Testis (tissue), 3 donors: ENCODE measurements around the gene KIF1A. TPM values are rescaled to one million over a fixed set of nuclear protein-coding genes. Genes with fewer than 3 reads are reported as not detected.

Source experiments
- DNase-seq: peaks from one replicate; pipeline ENCODE4 v3.0.0-alpha.2; 2019
- H3K27ac ChIP-seq, 2 donors: fragments of 200-600 bp; sonication (generic); one replicate each; pipeline ENCODE4 v1.5.1; 2019
- H3K27me3 ChIP-seq: fragments of 200-600 bp; sonication (generic); one replicate; pipeline ENCODE4 v1.5.1; 2019
- H3K36me3 ChIP-seq: fragments of 200-600 bp; sonication (generic); one replicate; pipeline ENCODE4 v1.5.1; 2017; ENCODE audit warnings: low read depth; ENCODE audit errors: missing control alignments
- H3K4me1 ChIP-seq: fragments of 200-600 bp; sonication (generic); one replicate; pipeline ENCODE4 v1.5.1; 2019
- H3K4me3 ChIP-seq, 2 donors: fragments of 200-600 bp; sonication (generic); one replicate each; pipeline ENCODE4 v1.5.1; 2017 to 2019
- H3K9me3 ChIP-seq: fragments of 200-600 bp; sonication (generic); one replicate; pipeline ENCODE4 v1.5.1; 2017
- POLR2A ChIP-seq: fragments of 450-650 bp; IDR thresholded peaks from one replicate; pipeline ENCODE4 v1.6.1; 2017; ENCODE audit warnings: antibody characterized with exemption, mild to moderate bottlenecking, moderate library complexity
- WGBS, 2 donors: methylation state at CpG; one replicate each; pipeline ENCODE4 v1.1.5; 2018; 5-methylcytosine and 5-hydroxymethylcytosine counted together
- intact Hi-C: fragments of 100-400 bp; cut with DNase I; formaldehyde crosslinking; loops from one replicate; pipeline ENCODE4 v1.15.1; 2023; ENCODE audit warnings: low total_unique reads
- polyA plus RNA-seq: library from polyadenylated mRNA; stranded (reverse); fragments of 350-450 nt; fragmentation: Illumina TruSeq; extraction: RNeasy Lipid Tissue Mini Kit (QIAGEN cat#74804); gene quantifications from one replicate; pipeline ENCODE4 v1.2.3, GENCODE V29; 2014; ENCODE audit warnings: low read depth, low replicate concordance; ENCODE audit not compliant: insufficient read depth
- total RNA-seq, 2 donors: library from RNA; depleted of rRNA; stranded (reverse); fragments of >200 nt; gene quantifications; one replicate each; pipeline ENCODE4 v1.2.3, GENCODE V29; 2016
- TF ChIP-seq, protein P1 (sequence below), 3 experiments: fragments of 450-650 bp in 2 of 3; fragments of 200-600 bp in 1 of 3; sonication (generic) in 1 of 3; IDR thresholded peaks; one replicate each; pipeline ENCODE4 v1.5.1; 2016 to 2019; ENCODE audit warnings: antibody characterized with exemption in 3 of 3, mild to moderate bottlenecking in 2 of 3, moderate library complexity in 1 of 3

The KIF1A gene
- total and polyA plus RNA-seq, 3 donors from 2014 or later, result 33.5 to 42.1 (median 37.0) TPM

DNA sequence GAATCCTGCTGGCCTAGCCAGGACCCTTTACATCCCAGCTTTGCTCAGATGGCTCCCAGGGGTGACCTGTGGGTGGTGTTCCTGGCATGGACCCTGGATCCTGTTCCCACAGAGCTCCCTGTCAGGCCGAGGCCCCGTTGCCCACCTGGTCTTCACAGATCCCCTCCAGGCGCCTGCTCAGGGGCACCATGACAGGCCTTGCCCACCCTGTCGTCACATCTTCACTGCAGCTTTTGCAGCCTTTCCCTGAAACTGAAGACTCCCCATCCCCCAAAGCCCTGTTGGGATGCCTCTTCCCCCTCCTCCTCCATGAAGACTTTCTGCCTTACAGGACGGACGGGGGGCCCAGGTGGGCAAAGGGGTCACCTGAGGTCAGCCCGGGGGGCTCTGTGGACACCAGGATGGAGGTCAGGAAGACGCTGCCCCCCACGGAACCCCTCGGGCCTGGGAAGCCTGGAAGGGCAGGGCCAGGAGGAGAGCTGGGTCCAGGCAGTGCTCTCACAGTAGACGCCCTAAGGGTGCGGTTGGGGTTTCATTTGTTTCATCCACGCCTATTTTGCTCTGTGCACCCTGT, 13.0 kb upstream of the KIF1A start:
- no peaks in the 10 kb centered on the region for H3K27me3 ChIP-seq
- H3K4me3 ChIP-seq, result peak overlapping the region; percentile 18 to 54
- 60 to 71% methylated on average over 11 to 13 of the region's 13 CpGs for WGBS, 2 donors
- no peaks in the 10 kb centered on the region for H3K9me3 ChIP-seq
- H3K36me3 ChIP-seq, result no peaks in the 10 kb centered on the region
- intact Hi-C loops, result no loop called here
- no peak for DNase-seq
- TF ChIP-seq POLR2A, result no peak
- TF ChIP-seq, protein P1, sequence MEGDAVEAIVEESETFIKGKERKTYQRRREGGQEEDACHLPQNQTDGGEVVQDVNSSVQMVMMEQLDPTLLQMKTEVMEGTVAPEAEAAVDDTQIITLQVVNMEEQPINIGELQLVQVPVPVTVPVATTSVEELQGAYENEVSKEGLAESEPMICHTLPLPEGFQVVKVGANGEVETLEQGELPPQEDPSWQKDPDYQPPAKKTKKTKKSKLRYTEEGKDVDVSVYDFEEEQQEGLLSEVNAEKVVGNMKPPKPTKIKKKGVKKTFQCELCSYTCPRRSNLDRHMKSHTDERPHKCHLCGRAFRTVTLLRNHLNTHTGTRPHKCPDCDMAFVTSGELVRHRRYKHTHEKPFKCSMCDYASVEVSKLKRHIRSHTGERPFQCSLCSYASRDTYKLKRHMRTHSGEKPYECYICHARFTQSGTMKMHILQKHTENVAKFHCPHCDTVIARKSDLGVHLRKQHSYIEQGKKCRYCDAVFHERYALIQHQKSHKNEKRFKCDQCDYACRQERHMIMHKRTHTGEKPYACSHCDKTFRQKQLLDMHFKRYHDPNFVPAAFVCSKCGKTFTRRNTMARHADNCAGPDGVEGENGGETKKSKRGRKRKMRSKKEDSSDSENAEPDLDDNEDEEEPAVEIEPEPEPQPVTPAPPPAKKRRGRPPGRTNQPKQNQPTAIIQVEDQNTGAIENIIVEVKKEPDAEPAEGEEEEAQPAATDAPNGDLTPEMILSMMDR (IDR thresholded peaks at IDR 0.05), result no peak
- H3K27ac ChIP-seq, result no peak overlapping the region
- peaks cover 7% of the 10 kb centered on the region for H3K4me1 ChIP-seq

DNA sequence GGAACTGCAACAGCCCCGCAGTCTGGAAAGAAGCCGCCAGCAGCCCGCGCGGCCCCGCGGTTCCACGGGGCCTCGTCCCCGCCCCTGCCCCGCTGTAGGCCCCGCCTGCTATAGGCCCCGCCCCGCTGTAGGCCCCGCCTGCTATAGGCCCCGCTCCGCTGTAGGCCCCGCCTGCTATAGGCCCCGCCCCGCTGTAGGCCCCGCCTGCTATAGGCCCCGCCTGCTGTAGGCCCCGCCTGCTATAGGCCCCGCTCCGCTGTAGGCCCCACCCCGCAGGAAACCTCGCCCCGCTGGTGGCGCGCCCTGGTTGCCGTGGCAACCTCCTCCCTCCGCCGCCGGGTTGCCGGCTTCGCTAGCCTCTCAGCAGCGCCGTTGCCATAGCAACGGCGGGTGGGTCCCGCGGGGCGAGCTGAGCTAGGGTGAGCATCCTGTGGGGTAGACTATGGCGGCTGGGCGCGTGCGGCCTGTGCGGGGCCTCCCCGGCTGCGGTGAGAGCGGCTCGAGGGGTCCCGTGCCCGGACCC, 12.2 kb upstream of the KIF1A start:
- WGBS, 2 donors, result 5 to 28% methylated on average over 4 to 37 of the region's 54 CpGs
- intact Hi-C loops, result no loop called here
- no peaks in the 10 kb centered on the region for H3K27me3 ChIP-seq
- no peak overlapping the region for H3K27ac ChIP-seq
- H3K4me1 ChIP-seq, result peaks cover 7% of the 10 kb centered on the region
- no peaks in the 10 kb centered on the region for H3K9me3 ChIP-seq
- TF ChIP-seq POLR2A, result no peak
- H3K36me3 ChIP-seq, result no peaks in the 10 kb centered on the region
- peak; percentile 91 for DNase-seq
- peak overlapping the region; percentile 32 to 54 for H3K4me3 ChIP-seq

DNA sequence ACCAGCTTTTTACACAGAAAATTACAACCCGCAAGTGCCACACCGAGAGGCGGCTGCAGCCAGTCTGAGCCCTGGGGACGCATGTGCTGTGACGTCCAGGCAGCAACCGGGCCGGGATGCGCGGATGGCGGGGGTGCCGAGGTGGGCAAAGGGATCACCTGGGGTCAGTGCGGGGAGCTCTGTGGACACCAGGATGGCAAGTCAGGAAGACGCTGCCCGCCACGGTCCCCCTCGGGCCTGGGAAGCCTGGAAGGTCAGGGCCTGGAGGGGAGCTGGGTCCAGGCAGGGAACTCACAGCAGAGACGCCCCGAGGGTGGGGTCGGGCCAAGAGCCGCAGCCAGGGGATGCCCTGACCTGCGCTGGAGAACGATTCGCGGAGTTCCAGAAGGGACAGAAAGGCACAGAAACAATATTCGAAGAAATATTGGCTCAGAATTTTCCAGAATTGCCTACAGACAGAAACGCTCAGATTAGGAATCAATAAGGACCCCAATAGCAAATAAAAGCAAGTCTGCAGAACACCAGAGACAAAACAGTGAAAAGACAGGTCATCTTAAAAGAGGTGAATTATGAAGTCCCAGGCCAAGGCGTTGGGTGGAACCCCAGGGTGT, 11.7 kb upstream of the KIF1A start:
- H3K4me1 ChIP-seq, result peaks cover 4% of the 10 kb centered on the region
- intact Hi-C loops, result no loop called here
- no peaks in the 10 kb centered on the region for H3K36me3 ChIP-seq
- no peak for TF ChIP-seq POLR2A
- TF ChIP-seq, protein P1 (IDR thresholded peaks at IDR 0.05), result no peak
- H3K27me3 ChIP-seq, result no peaks in the 10 kb centered on the region
- peak overlapping the region; percentile 32 to 54 for H3K4me3 ChIP-seq
- H3K9me3 ChIP-seq, result no peaks in the 10 kb centered on the region
- WGBS, 2 donors, result 17 to 19% methylated on average over 25 to 27 of the region's 27 CpGs
- no peak overlapping the region for H3K27ac ChIP-seq
- DNase-seq, result peak; percentile 25

DNA sequence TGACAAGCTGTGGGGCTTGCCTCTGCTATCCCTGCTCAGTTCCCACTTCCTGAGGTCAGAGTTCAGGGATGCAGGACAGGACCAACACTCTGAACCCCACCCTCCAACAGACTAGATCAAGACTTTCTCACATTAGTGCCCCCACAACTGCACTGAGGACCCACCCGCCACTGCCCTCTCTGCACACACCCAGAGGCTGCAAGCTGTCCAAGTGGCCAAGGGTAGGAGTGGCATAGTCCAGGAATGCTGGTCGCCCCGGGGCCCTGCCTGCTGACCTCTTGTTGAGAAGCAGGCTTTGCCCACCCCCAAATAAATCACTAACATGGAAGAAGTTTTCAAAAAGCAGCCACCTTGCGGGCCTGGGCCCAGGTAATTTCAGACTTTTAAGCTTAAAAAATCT, 5.5 kb upstream of the KIF1A start:
- no peaks in the 10 kb centered on the region for H3K36me3 ChIP-seq
- no peak overlapping the region for H3K27ac ChIP-seq
- no peaks in the 10 kb centered on the region for H3K27me3 ChIP-seq
- H3K9me3 ChIP-seq, result no peaks in the 10 kb centered on the region
- intact Hi-C loops, result no loop called here
- no peak overlapping the region for H3K4me3 ChIP-seq
- WGBS, 2 donors, result 92 to 95% methylated on average over 3 to 4 of the region's 4 CpGs
- DNase-seq, result no peak
- peaks cover 3% of the 10 kb centered on the region for H3K4me1 ChIP-seq
- TF ChIP-seq, protein P1 (IDR thresholded peaks at IDR 0.05), result no peak
- TF ChIP-seq POLR2A, result no peak

DNA sequence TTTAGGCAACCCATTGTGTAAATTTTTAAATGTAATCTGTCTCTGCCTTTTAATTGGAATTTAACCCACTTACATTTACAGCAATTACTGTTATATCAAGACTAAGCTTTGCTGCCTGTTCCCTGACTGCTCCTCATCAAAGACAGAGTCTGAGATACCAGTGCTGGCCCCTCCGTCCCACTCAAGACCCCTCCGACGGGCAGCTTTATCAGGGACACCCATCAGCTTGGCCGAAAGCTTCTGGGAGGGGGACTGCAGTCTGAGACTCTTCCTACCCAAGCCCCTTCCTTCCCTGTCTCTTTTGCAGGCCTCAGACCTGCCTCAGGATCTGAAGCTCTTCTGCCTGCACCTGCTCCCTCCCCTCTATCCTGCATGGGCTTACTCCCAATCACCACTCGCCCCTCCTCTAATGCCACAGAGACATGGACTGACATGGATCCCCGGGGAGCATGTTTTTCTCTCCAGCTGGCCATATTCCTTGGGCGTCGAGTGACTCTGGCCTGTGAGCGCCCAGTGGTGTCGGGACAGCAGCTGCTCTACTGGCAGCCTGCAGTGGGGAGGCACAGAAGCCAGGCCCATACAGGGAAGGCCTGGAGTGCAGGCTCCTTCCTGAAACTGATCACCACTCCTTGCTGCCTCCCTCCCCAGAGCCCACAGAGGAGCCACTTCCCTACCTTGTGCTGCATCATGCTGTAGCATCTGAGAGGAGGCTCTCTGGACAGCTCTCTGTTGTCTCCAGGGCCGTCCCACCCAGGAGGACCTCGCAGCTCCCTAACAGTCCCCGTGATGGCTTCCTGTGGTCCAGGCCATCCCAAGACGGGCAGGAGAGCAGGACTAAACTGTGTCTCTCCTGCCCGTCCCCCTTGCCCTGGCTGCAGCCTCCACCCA, 3.7 kb upstream of the KIF1A start:
- TF ChIP-seq, protein P1 (IDR thresholded peaks at IDR 0.05), result no peak
- TF ChIP-seq POLR2A, result no peak
- no peaks in the 10 kb centered on the region for H3K27me3 ChIP-seq
- H3K4me1 ChIP-seq, result peaks cover 11% of the 10 kb centered on the region
- WGBS, 2 donors, result 93 to 94% methylated on average over 11 to 15 of the region's 15 CpGs
- no peak overlapping the region for H3K27ac ChIP-seq
- H3K4me3 ChIP-seq, result no peak overlapping the region
- intact Hi-C loops, result no loop called here
- no peaks in the 10 kb centered on the region for H3K9me3 ChIP-seq
- no peak for DNase-seq
- no peaks in the 10 kb centered on the region for H3K36me3 ChIP-seq
